A549 (cell line): ENCODE data around the gene SYT1. TPM values are rescaled to one million over a fixed set of nuclear protein-coding genes. Genes with fewer than 3 reads are reported as not detected.

Experiments
- ATAC-seq, 2 experiments: fragments of 200-7000 bp in 1 of 2; fragments of >200 bp in 1 of 2; cut with Nextera tagmentation in 1 of 2; cut with Tn5 transposase in 1 of 2; 3 replicates each; pipeline versions ENCODE4 v1.8.0 to v1.9.1; 2018 to 2020; ENCODE audit warnings: mild to moderate bottlenecking in 1 of 2, moderate library complexity in 1 of 2
- CTCF ChIA-PET: fragments of 300-600 bp; sonication (Branson Sonifier 250); formaldehyde crosslinking; extraction: SDS; loops from one replicate; lab custom pipeline; 2021; ENCODE audit warnings: antibody characterized with exemption, inconsistent platforms; lab: Yijun Ruan, JAX
- POLR2A ChIA-PET: fragments of 350-600 bp; formaldehyde crosslinking; extraction: SDS; loops from one replicate; lab custom pipeline; 2021; ENCODE audit warnings: antibody characterized with exemption, inconsistent platforms; lab: Yijun Ruan, JAX
- DNase-seq, 2 experiments: peaks; one replicate each; pipeline versions ENCODE4 v3.0.0 to v3.0.0-alpha.2; 2011 to 2016; ENCODE audit warnings: low read depth in 1 of 2, low spot score in 1 of 2
- FAIRE-seq: peaks from 2 replicates; lab custom pipeline; 2011; peaks lifted over from hg19 to GRCh38; lab: Jason Lieb, UNC
- H3K27ac ChIP-seq, 2 experiments: fragments of >200 bp; sonication (Bioruptor Twin); formaldehyde crosslinking; 3 replicates each; pipeline ENCODE4 v1.5.1; 2016 to 2017
- H3K4me1 ChIP-seq: fragments of >200 bp; sonication (Bioruptor Twin); formaldehyde crosslinking; 3 replicates; pipeline ENCODE4 v1.6.1; 2016
- H3K4me2 ChIP-seq: fragments of >200 bp; sonication (Bioruptor Twin); formaldehyde crosslinking; 3 replicates; pipeline ENCODE4 v1.6.1; 2016
- H3K4me3 ChIP-seq: fragments of >200 bp; sonication (Bioruptor Twin); formaldehyde crosslinking; 3 replicates; pipeline ENCODE4 v1.5.1; 2016
- H3K9me3 ChIP-seq: fragments of >200 bp; sonication (Bioruptor Twin); formaldehyde crosslinking; 3 replicates; pipeline ENCODE4 v1.6.1; 2016
- CBX8 ChIP-seq: fragments of 200-600 bp; sonication (generic); IDR thresholded peaks from 2 replicates; pipeline ENCODE4 v1.6.1; 2016
- CEBPB ChIP-seq, 2 experiments: fragments of >200 bp in 1 of 2; sonication (Bioruptor Twin) in 1 of 2; formaldehyde crosslinking in 1 of 2; IDR thresholded peaks; 2 replicates each; pipeline ENCODE4 v1.6.1; 2012 to 2016
- CHD2 ChIP-seq: fragments of 150-350 bp; IDR thresholded peaks from 2 replicates; pipeline ENCODE4 v1.6.1; 2014; ENCODE audit warnings: low read length; ENCODE audit not compliant: partially characterized antibody
- CHD4 ChIP-seq: fragments of 200-600 bp; sonication (generic); IDR thresholded peaks from 2 replicates; pipeline ENCODE4 v1.6.1; 2016; ENCODE audit warnings: antibody characterized with exemption, mild to moderate bottlenecking, borderline replicate concordance
- EHF ChIP-seq: fragments of 250-450 bp; sonication (Bioruptor Pico); IDR thresholded peaks from 2 replicates; pipeline ENCODE4 v1.5.0; 2020; ENCODE audit warnings: mild to moderate bottlenecking
- ESRRA ChIP-seq: fragments of 150-350 bp; IDR thresholded peaks from 2 replicates; pipeline ENCODE4 v1.6.1; 2014; ENCODE audit warnings: mild to moderate bottlenecking, low read length, borderline replicate concordance
- FOSB ChIP-seq: fragments of 250-450 bp; sonication (Bioruptor Pico); IDR thresholded peaks from 2 replicates; pipeline ENCODE4 v1.5.0; 2020; ENCODE audit warnings: mild to moderate bottlenecking, moderate library complexity
- HDAC2 ChIP-seq: fragments of 200-600 bp; sonication (generic); IDR thresholded peaks from 2 replicates; pipeline ENCODE4 v1.6.1; 2016
- HOXA7 ChIP-seq: fragments of 250-450 bp; sonication (Bioruptor Pico); IDR thresholded peaks from 2 replicates; pipeline ENCODE4 v1.5.0; 2020; ENCODE audit warnings: mild to moderate bottlenecking, moderate library complexity
- JUN ChIP-seq, 2 experiments: fragments of >200 bp; sonication (Bioruptor Twin); formaldehyde crosslinking; IDR thresholded peaks; 2 replicates in 1 of 2; 3 replicates in 1 of 2; pipeline ENCODE4 v1.6.1; 2016 to 2017
- MAFK ChIP-seq: fragments of 450-650 bp; IDR thresholded peaks from 2 replicates; pipeline ENCODE4 v1.6.1; 2014; ENCODE audit not compliant: partially characterized antibody
- MAZ ChIP-seq: fragments of 150-350 bp; IDR thresholded peaks from 2 replicates; pipeline ENCODE4 v1.6.1; 2014; ENCODE audit warnings: antibody characterized with exemption, low read depth, low read length, borderline replicate concordance
- MYC ChIP-seq: IDR thresholded peaks from 2 replicates; pipeline ENCODE4 v1.6.1; 2012; ENCODE audit warnings: mild to moderate bottlenecking, inconsistent platforms, low read length, improper control_type of control experiment, borderline replicate concordance
- NFE2L2 ChIP-seq: fragments of 150-350 bp; conservative IDR thresholded peaks from 2 replicates; pipeline ENCODE4 v1.6.1; 2014; ENCODE audit warnings: low read length
- NR3C1 ChIP-seq: fragments of >200 bp; sonication (Bioruptor Twin); formaldehyde crosslinking; IDR thresholded peaks from 3 replicates; pipeline ENCODE4 v1.6.1; 2017
- POLR2A ChIP-seq: IDR thresholded peaks from 2 replicates; pipeline ENCODE4 v1.6.1; 2012; ENCODE audit warnings: mild to moderate bottlenecking, low read length
- RARB ChIP-seq: fragments of 250-450 bp; sonication (Bioruptor Pico); IDR thresholded peaks from 2 replicates; pipeline ENCODE4 v1.8.0; 2021; ENCODE audit warnings: mild to moderate bottlenecking, moderate library complexity
- SMC3 ChIP-seq: fragments of >200 bp; sonication (Bioruptor Twin); formaldehyde crosslinking; IDR thresholded peaks from 3 replicates; pipeline ENCODE4 v1.6.1; 2018; ENCODE audit warnings: inconsistent platforms
- SREBF2 ChIP-seq: fragments of 450-650 bp; IDR thresholded peaks from 2 replicates; pipeline ENCODE4 v1.6.1; 2014; ENCODE audit warnings: mild to moderate bottlenecking, moderate library complexity
- TFCP2L1 ChIP-seq: fragments of 250-450 bp; sonication (Bioruptor Pico); IDR thresholded peaks from 2 replicates; pipeline ENCODE4 v1.5.0; 2021; ENCODE audit warnings: mild to moderate bottlenecking
- ZC3H11A ChIP-seq: fragments of 450-650 bp; IDR thresholded peaks from 2 replicates; pipeline ENCODE4 v1.6.1; 2014; ENCODE audit warnings: antibody characterized with exemption, mild to moderate bottlenecking
- ZNF302 ChIP-seq: fragments of 250-450 bp; sonication (Bioruptor Pico); IDR thresholded peaks from 2 replicates; pipeline ENCODE4 v1.9.0; 2021; ENCODE audit warnings: inconsistent platforms, mild to moderate bottlenecking, moderate library complexity
- WGBS: methylation state at CpG from one replicate; pipeline ENCODE4 v1.1.6; 2017; ENCODE audit errors: missing lambda C conversion rate; 5-methylcytosine and 5-hydroxymethylcytosine counted together
- polyA plus RNA-seq, 4 experiments: library from polyadenylated mRNA; depleted of rRNA in 3 of 4; stranded (reverse); fragments of >200 nt; fragmentation: RNase III in 1 of 4; extraction: RNeasy Plus Mini Kit Qiagen cat#74134 plus additional on column Dnase treatment in 1 of 4; gene quantifications; 2 replicates in 3 of 4; 3 replicates in 1 of 4; pipeline ENCODE4 v1.2.3, GENCODE V29; 2011 to 2017
- TF ChIP-seq, protein P1 (sequence below): fragments of 150-350 bp; IDR thresholded peaks from 2 replicates; pipeline ENCODE4 v1.6.1; 2014; ENCODE audit warnings: low read depth, mild to moderate bottlenecking, low read length

SYT1 gene
- polyA plus RNA-seq, 2 of the 4 experiments (the other 2 are of a cell fraction), result 11.7 to 39.6 TPM

DNA sequence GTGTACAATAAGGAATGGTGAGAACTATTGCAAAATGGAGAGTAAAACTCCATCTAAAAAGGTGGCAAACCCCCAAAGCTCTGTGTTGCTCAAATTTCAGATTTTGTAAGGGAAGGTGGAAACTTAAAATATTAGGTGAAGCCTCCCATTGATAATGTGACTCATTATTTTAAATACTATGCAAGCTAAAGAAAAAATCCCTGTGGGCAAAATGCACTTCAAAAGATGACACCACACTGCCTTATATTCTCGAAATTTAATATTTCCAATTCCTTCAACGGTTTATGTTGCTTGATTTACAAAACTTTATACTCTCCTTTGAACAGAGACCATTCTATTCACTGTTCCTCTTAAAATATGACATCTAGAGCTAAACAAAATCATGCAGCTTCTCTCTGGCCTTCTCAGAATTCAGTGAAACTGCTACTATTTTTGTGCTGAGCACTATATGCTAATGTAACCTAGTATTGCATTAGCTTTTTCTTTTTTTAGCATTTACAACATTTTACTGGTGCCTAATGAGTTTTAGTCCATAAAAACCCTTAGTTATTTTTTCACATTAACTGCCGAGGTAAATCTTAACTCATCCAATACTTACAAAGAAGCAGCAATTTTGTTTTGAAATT, 297.7 kb downstream of the SYT1 start:
- peaks cover 20% of the 10 kb centered on the region for H3K4me1 ChIP-seq
- POLR2A ChIA-PET, result no interaction called here
- 63% methylated on average over 3 of the region's 3 CpGs for WGBS
- no peak overlapping the region for H3K4me3 ChIP-seq
- H3K9me3 ChIP-seq, result no peaks in the 10 kb centered on the region
- FAIRE-seq, result peak; percentile 49
- CTCF ChIA-PET, result interaction anchor here (0.6 to 0.8 kb wide), 2 partner anchors 12 to 51 kb away, joined by 3 read pairs; no protein-coding TSS in a partner anchor
- no peak for DNase-seq
- ATAC-seq, result no peak
- TF ChIP-seq POLR2A (no peak), NFE2L2 (no peak), ZC3H11A (no peak), RARB (CRISPR knock-in tag) (no peak), SREBF2 (no peak), ESRRA (no peak), NR3C1 (no peak)
- no peak overlapping the region for H3K4me2 ChIP-seq
- H3K27ac ChIP-seq, result no peak overlapping the region

DNA sequence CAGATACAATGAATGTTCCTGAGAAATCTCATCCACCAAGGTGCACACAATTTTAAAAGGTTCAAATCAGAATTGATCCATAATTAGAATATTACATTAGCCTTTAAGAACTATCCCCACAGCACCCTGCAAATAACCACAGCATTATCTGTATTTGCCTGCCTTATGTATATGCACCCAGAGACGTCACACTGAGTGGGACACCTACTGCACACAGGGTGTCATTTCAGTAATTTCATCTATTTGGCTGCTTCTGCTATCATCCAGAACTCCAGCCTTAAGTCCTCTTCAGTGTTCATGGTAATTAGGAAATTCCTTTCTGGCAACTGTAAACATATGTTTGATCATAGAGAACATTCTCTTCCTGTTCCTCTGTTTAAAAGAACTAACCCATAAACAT, 298.4 kb downstream of the SYT1 start:
- no peak for DNase-seq
- ChIA-PET CTCF (no interaction called here), POLR2A (no interaction called here)
- Histone ChIP-seq H3K4me3 (no peak overlapping the region), H3K4me2 (no peak overlapping the region), H3K9me3 (no peaks in the 10 kb centered on the region), H3K4me1 (peaks cover 16% of the 10 kb centered on the region), H3K27ac (no peak overlapping the region)
- FAIRE-seq, result no peak
- no peak for TF ChIP-seq HOXA7
- no peak for TF ChIP-seq ZNF302 (CRISPR knock-in tag)
- no peak for TF ChIP-seq SMC3
- TF ChIP-seq HDAC2, result no peak
- no peak for TF ChIP-seq MYC
- TF ChIP-seq, protein P1, sequence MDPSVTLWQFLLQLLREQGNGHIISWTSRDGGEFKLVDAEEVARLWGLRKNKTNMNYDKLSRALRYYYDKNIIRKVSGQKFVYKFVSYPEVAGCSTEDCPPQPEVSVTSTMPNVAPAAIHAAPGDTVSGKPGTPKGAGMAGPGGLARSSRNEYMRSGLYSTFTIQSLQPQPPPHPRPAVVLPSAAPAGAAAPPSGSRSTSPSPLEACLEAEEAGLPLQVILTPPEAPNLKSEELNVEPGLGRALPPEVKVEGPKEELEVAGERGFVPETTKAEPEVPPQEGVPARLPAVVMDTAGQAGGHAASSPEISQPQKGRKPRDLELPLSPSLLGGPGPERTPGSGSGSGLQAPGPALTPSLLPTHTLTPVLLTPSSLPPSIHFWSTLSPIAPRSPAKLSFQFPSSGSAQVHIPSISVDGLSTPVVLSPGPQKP, result no peak
- no peak for TF ChIP-seq TFCP2L1 (CRISPR knock-in tag)
- TF ChIP-seq CBX8, result no peak
- no peak for TF ChIP-seq FOSB (CRISPR knock-in tag)
- TF ChIP-seq CEBPB (IDR thresholded peaks at IDR 0.05), result no peak
- no peak for TF ChIP-seq CHD2
- TF ChIP-seq ZC3H11A, result no peak
- no peak for TF ChIP-seq EHF
- TF ChIP-seq JUN (IDR thresholded peaks at IDR 0.05), result no peak
- TF ChIP-seq MAFK, result no peak
- no peak for TF ChIP-seq NR3C1
- no peak for TF ChIP-seq CHD4
- TF ChIP-seq MAZ, result no peak
- ATAC-seq, result no peak
- 89% methylated on average over 1 of the region's 1 CpG for WGBS

DNA sequence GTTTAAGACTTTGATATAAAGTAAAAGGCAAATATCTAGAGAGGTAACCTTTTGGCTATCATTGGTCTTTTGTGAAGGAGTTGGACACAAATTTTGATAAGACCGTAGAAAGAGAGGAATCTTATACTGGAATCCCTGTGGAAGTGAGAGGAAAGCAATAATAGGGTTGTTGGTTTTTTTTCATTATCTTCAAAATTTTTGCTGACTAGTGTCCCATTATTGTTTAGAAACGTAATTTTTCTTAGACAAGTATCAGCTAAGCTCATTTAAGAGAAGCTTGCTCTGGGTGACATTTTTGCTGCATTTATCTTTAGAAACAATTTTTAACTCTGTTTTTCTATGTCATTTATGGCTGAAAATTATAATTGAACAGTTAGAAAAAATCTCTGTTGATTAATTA, 300.3 kb downstream of the SYT1 start:
- no peak for ATAC-seq
- CTCF ChIA-PET, result interaction anchor here (0.9 to 2.4 kb wide), 2 partner anchors 10 to 15 kb away, joined by 6 to 9 read pairs; no protein-coding TSS in a partner anchor

More for the DNA sequence above, 300.3 kb downstream of the SYT1 start:
- Histone ChIP-seq H3K9me3 (no peaks in the 10 kb centered on the region), H3K27ac (no peak overlapping the region)
- TF ChIP-seq MAFK (peak; percentile 56), POLR2A (no peak)
- TF ChIP-seq, all 56 proteins: peak for 1
- POLR2A ChIA-PET, result no interaction called here
- DNase-seq, result no peak
- H3K4me1 ChIP-seq, result peaks cover 16% of the 10 kb centered on the region
- H3K4me3 ChIP-seq, result no peak overlapping the region
- 93% methylated on average over 2 of the region's 2 CpGs for WGBS
- no peak overlapping the region for H3K4me2 ChIP-seq
- no peak for FAIRE-seq
